ENCODE data around the gene CCDC85C.

CCDC85C gene

GRCh38 chr14:99587460-99588278 lies 16.3 kb downstream of the CCDC85C start:
- peak; percentile 64 for DNase-seq

- DNase-seq, result no peak
Measured at GRCh38 chr14:99586761-99587459, 17.1 kb downstream of the CCDC85C start.

- DNase-seq, result peak; percentile 53
Measured at GRCh38 chr14:99586054-99586760, 17.8 kb downstream of the CCDC85C start.

- DNase-seq, result no peak
Measured at GRCh38 chr14:99584823-99585222, 19.2 kb downstream of the CCDC85C start.

GRCh38 chr14:99581938-99582337 lies 22.1 kb downstream of the CCDC85C start:
- no peak for DNase-seq

- peak; percentile 87 for DNase-seq
Measured at GRCh38 chr14:99581374-99581773, 22.6 kb downstream of the CCDC85C start.

- DNase-seq, result peak; percentile 59
Measured at GRCh38 chr14:99579903-99580571, 24.0 kb downstream of the CCDC85C start.

- DNase-seq, result no peak
Measured at GRCh38 chr14:99579120-99579836, 24.7 kb downstream of the CCDC85C start.

GRCh38 chr14:99578541-99579101 lies 25.4 kb downstream of the CCDC85C start:
- DNase-seq, result no peak

- no peak for DNase-seq
Measured at GRCh38 chr14:99576761-99577705, 27.0 kb downstream of the CCDC85C start.

- DNase-seq, result no peak
Measured at GRCh38 chr14:99576304-99576703, 27.7 kb downstream of the CCDC85C start.

- DNase-seq, result peak; percentile 64
Measured at GRCh38 chr14:99575043-99576023, 28.7 kb downstream of the CCDC85C start.

- peak; percentile 76 for DNase-seq
Measured at GRCh38 chr14:99574099-99574880, 29.7 kb downstream of the CCDC85C start.

GRCh38 chr14:99573436-99574098 lies 30.4 kb downstream of the CCDC85C start:
- DNase-seq, result no peak

- peak; percentile 54 for DNase-seq
Measured at GRCh38 chr14:99573000-99573330, 31.0 kb downstream of the CCDC85C start.

- DNase-seq, result peak; percentile 60
Measured at GRCh38 chr14:99572173-99572999, 31.6 kb downstream of the CCDC85C start.

- DNase-seq, result no peak
Measured at GRCh38 chr14:99571303-99571986, 32.6 kb downstream of the CCDC85C start.

Data from retina (tissue), 1 donor.